Panc1 (cell line): ENCODE measurements around the gene TSPYL4. TPM values are rescaled to one million over a fixed set of nuclear protein-coding genes. Genes with fewer than 3 reads are reported as not detected.

Source experiments
- ATAC-seq: fragments of 200-7000 bp; cut with Tn5 transposase; 2 replicates; pipeline ENCODE4 v1.9.1; 2020; ENCODE audit warnings: mild to moderate bottlenecking, moderate library complexity
- BruUV-seq: library from RNA; stranded (reverse); fragments of 400-500 nt; replicated peaks from 2 replicates; lab custom pipeline; 2021; lab: Mats Ljungman, UMichigan
- CTCF ChIA-PET: fragments of 300-600 bp; sonication (Branson Sonifier 250); formaldehyde crosslinking; loops from one replicate; lab custom pipeline; 2022; ENCODE audit warnings: antibody characterized with exemption; lab: Charles Lee
- POLR2A ChIA-PET: fragments of 300-600 bp; sonication (Branson Sonifier 250); formaldehyde crosslinking; loops from one replicate; lab custom pipeline; 2022; ENCODE audit warnings: antibody characterized with exemption; lab: Charles Lee
- DNase-seq: peaks from one replicate; pipeline ENCODE4 v3.0.0-alpha.2; 2010; ENCODE audit warnings: low read depth, low spot score
- H3K27ac ChIP-seq: 2 replicates; pipeline ENCODE4 v1.5.1; 2011; ENCODE audit warnings: mild to moderate bottlenecking, low read length, inconsistent platforms
- H3K27me3 ChIP-seq: fragments of 200-500 bp; sonication (Bioruptor generic); 2 replicates; pipeline ENCODE4 v1.6.0; 2014; ENCODE audit warnings: low read length, inconsistent platforms; ENCODE audit not compliant: control insufficient read depth, insufficient read depth
- H3K36me3 ChIP-seq: fragments of 200-500 bp; sonication (Bioruptor generic); 2 replicates; pipeline ENCODE4 v1.5.1; 2014; ENCODE audit warnings: inconsistent platforms, mild to moderate bottlenecking, low read length, moderate library complexity; ENCODE audit not compliant: control insufficient read depth, insufficient read depth
- H3K4me1 ChIP-seq: 2 replicates; pipeline ENCODE4 v1.5.1; 2011; ENCODE audit warnings: inconsistent platforms, mild to moderate bottlenecking, low read length, moderate library complexity; ENCODE audit not compliant: control insufficient read depth, insufficient read depth
- H3K4me3 ChIP-seq, 2 experiments: 2 replicates each; pipeline ENCODE4 v1.5.1; 2011 to 2012; ENCODE audit warnings: low read depth in 2 of 2, low read length in 2 of 2, mild to moderate bottlenecking in 2 of 2, inconsistent platforms in 1 of 2, moderate library complexity in 1 of 2
- H3K9me3 ChIP-seq: fragments of 200-500 bp; sonication (Bioruptor generic); 2 replicates; pipeline ENCODE4 v1.5.1; 2014; ENCODE audit warnings: low read depth, mild to moderate bottlenecking, inconsistent platforms, low read length, moderate library complexity; ENCODE audit not compliant: control insufficient read depth, insufficient read depth
- CTCF ChIP-seq: fragments of 450-650 bp; IDR thresholded peaks from 2 replicates; pipeline ENCODE4 v1.5.1; 2017; ENCODE audit warnings: mild to moderate bottlenecking
- POLR2AphosphoS5 ChIP-seq: IDR thresholded peaks from 2 replicates; pipeline ENCODE4 v1.6.1; 2012; ENCODE audit warnings: mild to moderate bottlenecking, low read depth, low read length, moderate library complexity
- SIN3A ChIP-seq: IDR thresholded peaks from 2 replicates; pipeline ENCODE4 v1.6.1; 2012; ENCODE audit warnings: low read depth, mild to moderate bottlenecking, low read length, moderate library complexity, borderline replicate concordance; ENCODE audit not compliant: insufficient read depth
- TCF7L2 ChIP-seq: IDR thresholded peaks from 2 replicates; pipeline ENCODE4 v1.6.1; 2011; ENCODE audit warnings: mild to moderate bottlenecking, low read depth, low read length, inconsistent platforms
- in situ Hi-C: cut with HindIII; loops from 2 replicates; pipeline ENCODE4 v1.10.0; 2016; ENCODE audit warnings: low sequenced_read_pairs, low pct_unique_long_range_greater_than_20kb
- intact Hi-C: fragments of 100-400 bp; cut with micrococcal nuclease; formaldehyde crosslinking; loops from one replicate; pipeline ENCODE4 v1.10.0; 2022; ENCODE audit not compliant: unreplicated experiment
- total RNA-seq: library from RNA; stranded (reverse); gene quantifications from one replicate; pipeline ENCODE4 v1.2.1, GENCODE V29; 2021; ENCODE audit not compliant: unreplicated experiment
- TF ChIP-seq, protein P1 (sequence below), 2 experiments: IDR thresholded peaks; 2 replicates each; pipeline ENCODE4 v1.6.1; 2011 to 2012; ENCODE audit warnings: low read depth in 2 of 2, control low read depth in 1 of 2, low read length in 1 of 2, mild to moderate bottlenecking in 1 of 2, moderate library complexity in 1 of 2; ENCODE audit not compliant: insufficient read depth in 1 of 2

Gene TSPYL4
- total RNA-seq, 1 experiment from 2014 or later, result 7.6 TPM

DNA sequence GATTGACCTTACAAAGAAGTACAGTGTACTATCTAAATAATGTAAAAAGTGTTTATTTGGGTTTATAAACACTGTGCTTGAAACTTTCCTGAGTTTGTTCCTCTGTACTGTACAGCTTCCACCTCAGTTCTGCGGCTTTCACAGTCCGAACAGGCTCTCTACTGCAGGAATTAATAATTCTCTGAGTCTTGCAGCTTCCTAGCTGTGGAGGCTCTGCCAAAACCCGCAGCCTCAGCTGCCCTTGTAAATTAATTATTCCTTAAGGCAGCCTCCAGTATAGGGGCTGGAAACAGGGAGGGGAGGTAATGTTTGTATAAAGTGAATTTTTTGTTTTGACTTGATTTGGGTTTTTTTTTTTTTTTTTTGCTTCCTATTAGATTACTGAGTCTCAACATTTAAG lies 19.2 kb downstream of the TSPYL4 start:
- intact Hi-C loops (no loop called here), in situ Hi-C loops (no loop called here)
- TF ChIP-seq SIN3A, result no peak
- H3K27ac ChIP-seq, result no peak overlapping the region
- no peak for DNase-seq
- BruUV-seq, result no TSS peak
- ChIA-PET POLR2A (no interaction called here), CTCF (no interaction called here)
- H3K9me3 ChIP-seq, result no peaks in the 10 kb centered on the region
- no peaks in the 10 kb centered on the region for H3K27me3 ChIP-seq
- ATAC-seq, result no peak
- H3K4me3 ChIP-seq, result no peak overlapping the region
- H3K36me3 ChIP-seq, result 0 out of 2 replicates have a peak, but pooled peaks cover 3% of the 10 kb centered on the region
- H3K4me1 ChIP-seq, result no peaks in the 10 kb centered on the region

DNA sequence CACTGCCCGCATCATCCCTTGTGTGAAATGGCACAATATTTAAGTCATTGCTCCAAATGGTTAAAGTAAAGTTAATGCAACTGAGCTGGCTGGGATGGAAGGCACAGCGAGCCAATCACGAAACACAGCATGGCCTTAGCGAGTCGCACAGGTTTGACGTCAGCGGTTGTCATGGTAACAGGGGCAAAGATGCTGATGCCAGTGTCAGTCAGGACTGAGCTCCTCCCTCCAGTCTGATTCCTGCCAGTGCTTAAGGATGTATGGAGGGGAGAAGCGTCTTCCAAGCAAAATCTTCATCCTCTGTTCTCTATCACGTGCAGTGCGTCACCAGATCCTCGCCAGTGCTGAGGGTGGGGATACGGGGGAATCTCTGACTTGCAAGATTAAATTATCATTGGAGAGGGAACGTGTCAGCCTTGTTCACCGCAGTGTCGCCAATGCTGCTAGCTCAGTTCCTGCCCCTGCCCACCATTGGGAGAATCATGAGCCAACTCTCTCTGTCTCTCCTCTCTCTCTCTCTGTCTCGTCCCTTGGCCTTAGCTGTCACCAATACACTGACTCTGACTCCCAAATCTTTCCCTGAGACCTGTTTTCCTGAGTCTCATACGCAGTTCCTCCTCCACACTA lies 24.5 kb downstream of the TSPYL4 start:
- CTCF ChIA-PET, result interaction anchor here (0.9 to 1.3 kb wide), 2 partner anchors 11 to 39 kb away, joined by 4 read pairs; no protein-coding TSS in a partner anchor
- peak; percentile 48; the same call in 1 of the 2 replicates for ATAC-seq

More for the DNA sequence above, 24.5 kb downstream of the TSPYL4 start:
- TF ChIP-seq SIN3A (no peak), POLR2AphosphoS5 (no peak), TCF7L2 (no peak), CTCF (no peak)
- TF ChIP-seq, protein P1, sequence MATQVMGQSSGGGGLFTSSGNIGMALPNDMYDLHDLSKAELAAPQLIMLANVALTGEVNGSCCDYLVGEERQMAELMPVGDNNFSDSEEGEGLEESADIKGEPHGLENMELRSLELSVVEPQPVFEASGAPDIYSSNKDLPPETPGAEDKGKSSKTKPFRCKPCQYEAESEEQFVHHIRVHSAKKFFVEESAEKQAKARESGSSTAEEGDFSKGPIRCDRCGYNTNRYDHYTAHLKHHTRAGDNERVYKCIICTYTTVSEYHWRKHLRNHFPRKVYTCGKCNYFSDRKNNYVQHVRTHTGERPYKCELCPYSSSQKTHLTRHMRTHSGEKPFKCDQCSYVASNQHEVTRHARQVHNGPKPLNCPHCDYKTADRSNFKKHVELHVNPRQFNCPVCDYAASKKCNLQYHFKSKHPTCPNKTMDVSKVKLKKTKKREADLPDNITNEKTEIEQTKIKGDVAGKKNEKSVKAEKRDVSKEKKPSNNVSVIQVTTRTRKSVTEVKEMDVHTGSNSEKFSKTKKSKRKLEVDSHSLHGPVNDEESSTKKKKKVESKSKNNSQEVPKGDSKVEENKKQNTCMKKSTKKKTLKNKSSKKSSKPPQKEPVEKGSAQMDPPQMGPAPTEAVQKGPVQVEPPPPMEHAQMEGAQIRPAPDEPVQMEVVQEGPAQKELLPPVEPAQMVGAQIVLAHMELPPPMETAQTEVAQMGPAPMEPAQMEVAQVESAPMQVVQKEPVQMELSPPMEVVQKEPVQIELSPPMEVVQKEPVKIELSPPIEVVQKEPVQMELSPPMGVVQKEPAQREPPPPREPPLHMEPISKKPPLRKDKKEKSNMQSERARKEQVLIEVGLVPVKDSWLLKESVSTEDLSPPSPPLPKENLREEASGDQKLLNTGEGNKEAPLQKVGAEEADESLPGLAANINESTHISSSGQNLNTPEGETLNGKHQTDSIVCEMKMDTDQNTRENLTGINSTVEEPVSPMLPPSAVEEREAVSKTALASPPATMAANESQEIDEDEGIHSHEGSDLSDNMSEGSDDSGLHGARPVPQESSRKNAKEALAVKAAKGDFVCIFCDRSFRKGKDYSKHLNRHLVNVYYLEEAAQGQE (IDR thresholded peaks at IDR 0.05; ENCODE audit: insufficient read depth in 1 of 2, low read depth in 2 of 2, low read length in 1 of 2), result no peak
- Histone ChIP-seq H3K27ac (no peak overlapping the region), H3K4me3 (peak overlapping the region in 1 of 2 experiments; percentile 14; a peak in 1 of 4 replicates), H3K4me1 (no peaks in the 10 kb centered on the region), H3K9me3 (no peaks in the 10 kb centered on the region), H3K36me3 (no peaks in the 10 kb centered on the region), H3K27me3 (no peaks in the 10 kb centered on the region)
- POLR2A ChIA-PET, result no interaction called here
- no TSS peak for BruUV-seq
- intact Hi-C loops, result no loop called here
- DNase-seq, result no peak
- in situ Hi-C loops, result no loop called here
